HG03442 (cell line): ENCODE data around the gene SDHAF2.
"Not testable (repeated sequence)": the region's sequence is repeated elsewhere in the genome, so short reads cannot be mapped to it uniquely, and the experiment has no call there.

ENCODE experiments used
- ATAC-seq: cut with Tn5 transposase; IDR thresholded peaks from one replicate; pipeline ENCODE4 v1.9.1; 2021; ENCODE audit warnings: mild to moderate bottlenecking, moderate library complexity; ENCODE audit not compliant: unreplicated experiment

Gene SDHAF2

DNA sequence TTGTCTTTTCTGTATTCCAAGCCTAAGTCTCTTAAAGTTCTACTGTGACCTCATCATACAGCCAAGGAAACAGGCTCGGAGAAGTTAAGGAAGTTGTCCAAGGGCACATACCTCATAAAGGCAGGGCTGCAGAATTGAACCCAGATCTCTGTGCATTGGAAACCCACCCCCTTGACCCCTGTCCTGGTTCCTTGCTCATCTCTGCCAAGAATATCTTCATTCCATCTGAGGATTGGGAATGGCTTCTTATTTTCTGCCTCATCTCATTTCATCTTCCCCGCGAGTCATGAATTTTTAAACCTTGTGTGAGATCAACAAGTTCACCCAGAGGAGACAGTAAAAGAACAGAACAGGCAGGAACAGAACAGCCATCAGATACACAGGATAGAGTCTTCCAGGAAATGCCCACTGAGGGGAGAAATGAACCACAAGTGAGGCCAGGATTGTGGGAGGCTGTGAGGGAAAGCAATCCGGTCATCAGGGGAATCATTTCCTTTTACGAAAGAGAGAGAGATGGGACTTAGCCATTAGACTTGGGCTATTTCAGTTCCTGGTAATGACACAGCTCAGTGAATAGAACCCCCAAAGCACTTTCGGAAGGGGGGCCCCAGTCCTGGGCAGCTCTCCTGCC lies 44.2 kb downstream of the SDHAF2 start:
- ATAC-seq: no peak

DNA sequence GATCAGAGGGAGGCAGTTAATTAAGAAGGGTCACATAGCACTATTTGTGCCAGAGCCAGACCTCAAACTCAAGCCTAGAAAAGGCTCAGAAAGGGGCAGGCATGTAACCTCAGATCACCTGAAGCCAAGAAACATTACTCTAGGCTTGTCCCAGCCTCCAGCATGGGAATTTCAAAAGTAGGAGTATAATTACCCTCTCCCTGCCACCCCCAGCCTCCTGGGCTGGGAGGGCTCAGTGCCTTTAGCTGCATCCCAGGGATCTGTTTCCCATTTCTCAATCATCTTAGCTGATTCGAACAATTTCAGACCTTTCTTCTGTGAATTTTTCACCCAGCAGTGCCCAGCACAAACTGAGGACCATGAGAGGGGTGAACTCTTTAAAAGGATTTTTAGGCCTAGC lies 45.5 kb downstream of the SDHAF2 start:
- ATAC-seq: no peak

DNA sequence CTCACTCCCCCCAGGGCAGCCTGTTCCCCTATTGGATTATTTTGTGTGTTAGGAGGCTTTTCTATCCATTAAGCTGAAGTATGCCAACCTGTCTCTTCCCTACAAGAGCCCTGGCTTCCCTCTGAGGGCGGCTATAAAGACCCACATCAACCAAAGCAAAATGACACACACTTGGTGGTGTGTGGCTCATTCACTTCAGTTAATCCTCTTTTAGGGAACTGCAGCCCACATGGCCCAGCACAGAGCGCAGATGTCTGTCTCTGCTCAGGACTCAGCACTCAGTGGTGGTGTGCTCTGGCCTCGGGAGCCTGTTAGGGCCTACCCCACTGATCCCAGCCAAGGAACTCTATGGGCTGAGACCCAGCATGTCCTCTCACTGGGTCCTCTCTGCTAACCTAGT lies 46.4 kb downstream of the SDHAF2 start:
- no peak for ATAC-seq

DNA sequence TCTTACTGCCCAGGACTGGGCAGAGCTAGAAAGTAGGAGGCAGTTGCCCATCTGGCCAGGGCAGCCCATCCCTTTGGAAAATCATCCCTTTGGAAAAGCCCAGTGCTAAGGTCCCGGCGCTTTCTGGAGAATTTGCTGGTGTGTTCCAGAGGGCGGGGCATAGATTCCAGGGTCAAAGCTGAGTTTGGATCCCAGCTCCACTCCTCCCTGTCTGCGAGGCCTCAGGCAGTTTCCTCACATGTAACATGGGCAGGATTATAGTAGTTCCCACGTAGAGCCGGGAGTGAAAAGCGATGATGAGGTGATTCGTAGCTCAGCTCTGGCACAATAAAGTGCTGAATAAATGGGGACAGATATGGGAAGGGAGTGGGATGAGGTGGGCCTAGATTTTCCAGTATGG lies 47.2 kb downstream of the SDHAF2 start:
- ATAC-seq: no peak

DNA sequence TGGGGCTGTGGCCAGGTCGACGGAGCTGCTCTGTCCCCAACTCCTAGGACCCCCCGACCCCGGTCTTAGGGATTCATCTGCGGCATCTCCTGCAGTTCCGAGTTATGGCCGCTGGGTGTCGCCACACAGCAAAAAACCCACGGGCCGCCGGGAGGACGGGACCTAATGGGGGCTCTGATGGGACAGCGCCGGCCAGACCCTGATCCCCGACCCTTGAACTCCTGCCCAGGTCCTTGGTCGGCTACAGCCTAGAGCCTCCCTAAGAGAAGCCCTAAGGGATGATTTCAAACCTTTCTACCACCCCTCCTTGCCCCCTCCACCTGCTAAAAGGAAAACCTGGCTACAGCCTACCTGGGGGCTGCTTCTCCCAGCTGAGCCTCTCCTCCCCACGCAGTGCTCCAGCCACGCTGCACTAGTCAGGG lies 47.8 kb downstream of the SDHAF2 start:
- no peak for ATAC-seq

DNA sequence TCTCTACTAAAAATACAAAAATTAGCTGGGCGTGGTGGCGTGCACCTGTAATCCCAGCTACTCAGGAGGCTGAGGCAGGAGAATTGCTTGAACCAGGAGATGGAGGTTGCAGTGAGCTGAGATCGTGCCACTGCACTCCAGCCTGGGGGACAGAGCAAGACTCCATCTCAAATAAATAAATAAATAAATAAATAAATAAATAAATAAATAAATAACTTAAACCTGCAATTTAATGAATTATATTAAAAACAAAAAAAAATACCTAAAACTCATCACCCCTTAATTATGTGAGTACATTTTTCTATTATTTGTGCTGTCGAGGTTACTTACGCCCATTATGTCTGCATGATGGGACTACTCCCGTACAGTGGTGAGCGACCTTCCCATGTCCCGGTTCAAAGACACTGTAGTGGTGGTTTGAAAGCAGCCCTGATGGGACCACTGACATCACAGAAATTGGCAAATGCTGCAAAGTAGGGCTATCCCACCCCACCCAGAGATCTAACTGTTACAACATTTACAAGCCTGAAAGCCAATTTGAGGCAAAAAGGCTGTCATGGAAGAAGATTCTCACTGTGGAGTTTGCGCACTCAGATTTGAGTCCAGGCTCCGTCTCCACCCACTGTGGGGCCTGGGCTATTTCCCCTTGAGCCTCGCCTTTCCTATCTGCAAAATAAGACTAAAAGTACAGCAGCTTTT lies 49.6 kb downstream of the SDHAF2 start:
- not testable (repeated sequence) for ATAC-seq

DNA sequence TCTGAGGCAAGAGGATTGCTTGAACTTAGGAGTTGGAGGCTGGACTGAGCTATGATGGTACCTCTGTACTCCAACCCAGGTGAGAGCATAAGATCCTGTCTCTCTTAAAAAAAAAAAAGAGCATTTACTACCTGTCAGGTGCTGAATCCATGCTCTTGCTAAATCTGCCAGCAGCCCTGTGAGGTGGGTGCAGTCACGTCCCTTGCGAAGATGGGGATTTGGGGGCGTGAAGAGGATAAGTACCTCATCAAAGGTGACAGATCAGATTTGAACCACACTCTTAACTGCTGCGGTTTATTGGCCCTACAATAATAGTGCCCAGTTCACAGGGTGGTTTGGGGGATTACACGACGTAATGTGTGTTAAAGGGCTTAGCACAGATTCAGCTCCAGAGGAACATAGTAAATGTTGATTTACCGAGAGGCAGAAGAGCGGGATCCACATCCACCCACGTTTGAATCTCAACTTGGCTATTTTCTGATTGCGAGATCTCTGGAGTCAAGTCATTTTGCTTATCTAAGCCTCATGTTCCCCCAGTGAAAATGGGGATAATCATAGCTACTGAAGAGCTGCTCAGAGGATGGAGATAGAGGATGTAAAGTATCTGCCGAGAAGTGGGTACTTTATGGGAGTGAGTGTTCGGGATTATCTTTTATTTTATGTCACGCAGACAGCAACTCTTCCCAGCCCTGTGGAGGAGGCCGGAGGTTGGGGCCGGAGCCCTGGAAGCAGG lies 50.5 kb downstream of the SDHAF2 start:
- no peak for ATAC-seq

DNA sequence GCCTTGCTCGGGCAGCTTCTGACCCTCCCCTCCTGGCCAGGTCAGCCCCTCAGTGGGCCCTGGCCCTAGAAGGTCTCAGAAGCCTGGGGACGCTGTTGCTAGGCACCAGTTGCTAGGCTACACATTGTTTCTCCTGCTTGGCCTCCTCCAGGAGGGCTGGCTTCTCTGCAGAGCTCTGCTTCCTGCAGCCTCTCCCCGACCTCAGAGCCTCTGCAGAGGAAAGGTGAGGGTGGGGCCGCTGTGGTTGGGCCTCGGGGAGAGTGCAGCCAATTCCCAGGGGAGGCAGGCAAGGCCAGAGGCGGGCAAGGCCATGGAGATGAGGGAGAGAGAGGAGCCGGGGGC lies 51.0 kb downstream of the SDHAF2 start:
- ATAC-seq: no peak

DNA sequence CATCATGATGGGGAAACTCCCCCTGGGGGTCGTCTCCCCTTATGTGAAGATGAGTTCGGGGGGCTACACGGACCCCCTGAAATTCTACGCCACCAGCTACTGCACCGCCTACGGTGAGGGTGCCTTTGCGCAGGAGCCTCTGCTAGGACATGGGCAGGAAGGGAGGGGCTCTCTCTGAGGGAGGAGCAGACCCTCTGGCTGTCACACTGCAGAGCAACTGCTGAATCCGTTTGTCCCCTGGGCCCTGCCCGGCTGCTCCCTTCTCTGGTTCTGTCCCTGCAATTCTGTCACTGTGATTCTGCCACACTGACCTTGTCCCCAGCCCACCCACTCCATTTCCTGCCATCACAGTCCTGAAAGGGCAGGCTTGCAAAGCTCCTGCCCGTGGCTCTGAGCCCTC lies 51.9 kb downstream of the SDHAF2 start:
- ATAC-seq: no peak

DNA sequence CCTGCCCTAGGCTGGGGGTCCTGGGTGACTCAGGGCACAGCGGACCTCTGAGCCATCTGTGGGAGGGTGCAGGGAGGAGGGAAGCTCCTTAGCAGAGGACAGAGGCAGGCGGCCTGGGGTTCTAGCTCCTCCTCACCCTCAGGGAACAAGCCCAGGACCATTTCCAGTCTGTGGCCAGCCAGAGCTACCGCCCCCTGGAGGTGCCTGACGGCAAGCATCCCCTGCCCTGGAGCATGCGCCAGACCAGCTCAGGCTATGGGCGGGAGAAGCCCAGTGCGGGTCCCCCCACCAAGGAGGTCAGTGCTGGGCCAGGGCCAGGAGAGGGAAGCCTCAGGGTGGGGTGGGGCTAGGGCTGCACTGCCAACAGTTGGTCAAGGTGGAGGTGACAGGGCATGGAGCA lies 52.6 kb downstream of the SDHAF2 start:
- ATAC-seq: no peak

DNA sequence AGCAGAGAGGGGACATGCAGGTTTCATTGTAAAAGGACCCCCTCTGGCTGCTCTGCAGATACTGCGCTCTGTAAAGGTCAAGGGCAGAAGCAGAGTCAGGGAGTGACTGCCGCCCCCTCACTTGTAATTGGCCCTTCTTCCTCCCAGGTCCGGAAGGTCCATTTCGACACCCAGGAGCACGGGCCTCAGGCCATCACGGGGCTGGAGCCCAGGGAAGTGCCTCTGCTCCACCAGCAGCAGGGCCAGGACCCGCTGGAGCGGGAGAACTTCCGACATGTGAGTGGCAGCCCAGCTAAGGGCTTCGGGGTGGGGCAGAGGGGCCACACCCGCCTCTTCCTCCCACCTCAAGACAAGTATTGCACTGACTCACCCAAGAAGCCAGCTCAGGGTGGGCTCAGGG lies 54.6 kb downstream of the SDHAF2 start:
- no peak for ATAC-seq

DNA sequence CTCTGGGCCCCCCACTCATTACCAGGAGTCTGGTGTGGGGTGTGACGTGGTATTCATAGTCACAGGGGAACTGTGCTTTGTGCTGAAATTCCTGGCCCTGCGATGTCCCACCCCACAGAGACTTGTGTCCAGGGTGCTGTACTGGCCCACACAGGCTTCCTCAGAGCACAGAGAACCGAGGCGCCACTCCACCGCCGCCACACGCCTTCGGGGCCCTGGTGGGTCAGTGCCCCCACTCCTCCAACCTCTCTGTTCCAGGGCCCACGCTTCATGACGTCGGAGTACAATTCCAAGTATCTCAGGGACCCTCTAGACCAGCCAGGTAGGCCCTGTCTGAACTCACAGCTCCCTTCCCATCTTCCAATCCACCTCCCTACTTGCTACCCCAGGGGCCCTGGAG lies 55.2 kb downstream of the SDHAF2 start:
- ATAC-seq: no peak

DNA sequence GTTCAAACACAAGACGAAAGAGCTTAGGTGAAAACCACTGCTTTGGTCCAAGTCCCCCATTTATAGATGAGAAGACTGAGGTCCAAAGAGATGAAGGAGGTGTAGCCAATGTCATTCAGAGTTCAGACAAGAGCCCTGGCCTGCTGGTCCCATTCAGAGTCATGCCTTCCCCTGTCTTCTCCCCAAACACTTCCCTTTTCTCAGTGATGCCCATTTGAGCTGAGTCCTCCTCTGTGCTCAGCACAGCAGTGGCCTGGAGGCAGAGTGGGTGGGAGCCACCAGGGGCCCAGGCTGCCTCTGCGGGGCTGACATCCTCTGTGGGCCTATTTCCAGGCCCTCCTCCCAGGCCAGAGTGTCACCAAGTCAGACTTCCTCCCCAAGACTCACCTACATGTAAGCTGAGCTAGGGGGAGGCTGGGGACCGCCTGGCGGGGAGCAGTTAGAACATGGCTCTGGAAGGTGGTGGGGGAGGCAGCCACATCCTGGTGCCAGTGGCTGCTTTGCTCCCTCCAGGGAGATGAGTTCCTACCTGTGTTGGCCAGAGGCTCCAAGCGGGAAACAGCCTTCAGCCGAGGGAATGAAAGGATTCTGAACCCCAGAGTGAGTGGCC lies 56.2 kb downstream of the SDHAF2 start:
- ATAC-seq: no peak

DNA sequence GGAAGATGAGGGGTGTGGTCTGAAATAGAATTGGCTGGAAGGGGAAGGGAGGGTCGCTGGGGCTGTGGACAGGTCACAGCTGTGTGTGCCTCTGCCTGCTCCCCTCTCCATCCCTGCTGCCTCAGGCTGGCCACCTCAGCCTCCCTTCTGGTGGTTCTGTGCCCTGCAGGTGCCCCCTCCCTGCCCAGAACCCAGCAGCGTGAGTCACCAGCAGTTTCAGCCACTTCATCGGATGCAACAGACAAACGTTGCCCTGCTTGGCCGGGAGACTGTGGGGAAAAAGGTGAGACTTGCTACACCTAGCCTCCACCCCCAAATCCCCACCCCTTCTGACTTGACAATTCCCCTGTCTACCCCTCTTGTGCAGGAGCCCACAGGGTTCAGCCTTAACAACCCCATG lies 56.9 kb downstream of the SDHAF2 start:
- ATAC-seq: no peak

DNA sequence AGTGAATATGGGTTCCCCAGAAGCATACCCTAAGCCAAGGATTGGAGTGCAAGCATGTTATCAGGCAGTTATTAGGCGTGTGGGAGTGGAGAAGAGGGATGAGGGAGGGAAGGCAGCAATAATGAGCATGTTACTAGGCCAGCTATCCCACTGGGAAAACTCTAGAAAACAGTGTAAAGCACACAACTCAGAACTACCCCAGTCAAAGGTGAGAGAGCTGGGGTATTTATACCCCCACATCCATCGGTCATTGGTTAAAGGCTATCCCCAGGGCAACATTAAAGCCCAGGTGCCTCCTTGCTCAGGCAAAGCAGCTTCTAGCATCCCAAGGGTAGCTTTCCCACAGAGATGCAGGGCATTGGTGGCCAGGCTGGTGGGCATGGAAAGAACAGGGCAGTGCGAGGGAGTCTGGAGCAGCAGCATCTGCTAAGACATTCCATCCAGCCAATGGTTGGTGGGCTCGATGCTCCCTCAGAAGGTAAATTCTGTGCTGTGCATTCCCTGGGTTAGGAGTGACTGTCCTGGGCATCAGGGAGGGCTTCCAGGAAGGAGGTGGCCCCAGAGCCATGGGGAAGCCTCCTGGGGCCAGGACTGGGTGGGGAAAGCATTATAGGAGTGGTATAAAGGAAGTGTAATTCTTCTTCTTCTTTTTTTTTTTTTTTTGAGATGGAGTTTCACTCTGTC lies 57.6 kb downstream of the SDHAF2 start:
- no peak for ATAC-seq

DNA sequence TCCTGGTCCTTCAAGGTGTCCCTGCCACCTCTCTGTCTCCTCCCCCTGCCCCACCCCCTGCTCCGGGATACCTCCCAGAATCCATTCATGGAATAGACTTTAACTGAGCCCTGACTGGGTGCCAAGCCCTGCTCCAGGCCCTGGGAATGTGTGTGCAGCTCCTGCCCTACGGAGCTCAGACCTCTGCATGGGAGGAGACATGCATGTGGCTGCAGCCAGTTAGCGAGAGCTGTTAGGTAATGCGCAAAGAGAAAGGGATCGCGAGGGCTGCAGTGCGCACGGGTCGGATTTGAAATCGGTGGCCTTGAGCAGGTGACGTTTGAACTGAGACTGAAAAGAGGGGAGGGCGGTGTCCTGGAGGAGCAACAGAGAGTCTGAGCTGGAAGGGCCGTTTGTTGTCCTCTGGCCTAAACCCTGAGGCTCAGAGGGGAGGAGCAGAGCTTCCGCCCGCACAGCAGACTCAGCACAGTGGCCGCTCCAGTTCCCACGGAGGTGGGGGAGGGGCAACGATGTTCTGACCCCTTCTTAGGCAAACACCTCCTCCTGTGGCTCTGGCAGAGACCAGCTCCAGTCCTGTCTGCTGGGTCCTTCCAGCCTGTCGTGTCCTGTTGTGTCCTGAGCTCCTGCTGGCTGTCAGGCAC lies 58.8 kb downstream of the SDHAF2 start:
- no peak for ATAC-seq

DNA sequence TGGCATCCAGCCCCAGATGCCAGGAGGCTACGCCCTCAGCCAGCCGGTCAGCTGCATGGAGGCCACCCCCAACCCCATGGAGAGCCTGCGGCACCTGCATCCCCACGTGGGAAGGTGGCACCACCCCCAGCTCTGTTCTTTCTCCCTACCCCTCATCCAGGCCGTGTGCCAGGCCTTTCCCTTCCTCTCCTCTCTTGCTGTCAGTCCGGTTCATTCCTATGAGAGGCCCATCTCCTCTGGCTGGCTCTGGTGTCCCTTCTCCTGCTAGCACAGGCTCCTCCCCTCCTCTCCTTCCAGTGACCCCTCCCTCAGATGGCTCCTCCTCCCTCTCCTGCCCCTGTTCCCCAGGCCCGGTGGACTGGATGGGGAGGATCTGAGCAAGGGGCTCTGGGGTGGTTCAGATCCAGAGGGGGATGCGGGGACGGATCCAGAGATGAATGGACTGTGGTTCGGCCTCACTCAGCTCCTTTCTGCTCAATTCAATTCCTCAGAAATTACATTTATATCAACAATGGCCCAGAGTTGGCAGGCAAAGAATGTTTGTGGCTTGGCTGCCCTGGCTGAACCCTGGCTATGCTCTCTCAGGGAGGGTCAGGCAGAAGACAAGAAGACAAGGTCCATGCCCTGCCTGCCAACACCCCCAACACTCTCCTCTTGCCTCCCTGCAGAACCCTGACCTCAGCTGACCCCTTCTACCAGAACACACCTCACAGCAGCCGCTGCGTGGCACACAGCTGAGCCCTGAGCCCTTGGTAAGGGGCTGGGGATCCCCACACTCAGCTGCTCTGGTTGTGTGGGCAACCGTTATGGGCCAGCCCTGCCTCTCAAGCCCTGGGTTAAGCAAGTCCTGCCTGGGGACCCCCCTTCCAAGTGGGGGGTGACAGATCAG lies 60.2 kb downstream of the SDHAF2 start:
- no peak for ATAC-seq

DNA sequence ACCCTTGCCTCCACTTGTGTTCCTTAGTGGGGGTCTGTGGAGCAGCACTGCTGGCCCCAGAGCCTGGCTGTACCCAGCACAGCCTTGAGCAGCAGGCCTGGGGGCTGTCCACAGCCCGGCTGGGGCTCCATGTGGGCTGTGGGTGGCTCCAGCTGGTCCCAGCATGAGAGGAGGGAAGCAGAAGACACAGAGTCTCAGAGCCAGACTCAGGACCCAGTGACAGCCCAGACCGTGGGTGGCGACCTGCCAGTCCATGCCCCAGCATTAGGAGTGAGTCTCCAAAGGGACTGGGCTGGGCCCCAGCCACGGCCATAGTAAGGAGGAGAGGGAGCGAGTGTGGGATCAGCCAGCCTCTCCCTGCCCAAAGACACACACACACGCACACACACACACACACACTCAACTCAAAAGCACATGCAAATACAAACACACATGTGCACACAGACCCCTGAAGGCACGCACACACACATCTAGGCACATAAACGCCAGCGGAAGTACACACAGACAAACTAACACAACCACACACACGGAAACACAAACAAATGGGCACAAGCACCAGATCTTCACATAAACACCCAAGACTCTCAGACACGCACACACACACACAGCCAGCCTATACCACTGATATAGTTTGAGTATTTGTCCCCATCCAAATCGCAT lies 61.9 kb downstream of the SDHAF2 start:
- ATAC-seq: no peak

DNA sequence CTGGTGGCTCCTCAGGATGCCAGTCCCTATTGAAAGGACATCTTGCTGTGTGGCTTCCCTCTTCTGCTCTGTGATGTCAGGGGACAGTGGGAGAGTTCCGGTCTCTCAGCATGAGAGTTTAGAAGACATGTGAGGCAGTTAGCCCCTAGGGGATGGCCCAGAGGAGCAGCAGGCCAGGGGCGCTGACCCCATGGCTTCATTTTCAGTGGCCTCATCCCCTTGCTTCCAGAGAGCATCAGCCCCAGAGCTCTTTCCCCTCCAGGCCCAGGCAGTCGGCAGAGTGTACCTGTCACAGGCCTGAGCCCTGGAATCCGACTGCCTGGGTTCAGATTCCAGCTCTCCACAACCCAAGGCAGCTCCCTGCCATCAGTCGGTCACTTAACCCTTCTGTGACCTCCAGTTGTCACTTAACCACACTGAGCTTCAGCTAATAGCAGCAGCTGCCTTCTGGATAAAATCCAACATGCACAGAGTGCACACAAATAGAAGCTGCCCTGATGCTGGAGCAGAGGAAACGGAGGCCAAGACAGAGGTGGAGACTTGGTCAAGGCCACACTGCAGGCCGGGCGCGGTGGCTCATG lies 64.5 kb downstream of the SDHAF2 start:
- ATAC-seq: no peak
